ENCODE results near the gene SMOC2.

DNA sequence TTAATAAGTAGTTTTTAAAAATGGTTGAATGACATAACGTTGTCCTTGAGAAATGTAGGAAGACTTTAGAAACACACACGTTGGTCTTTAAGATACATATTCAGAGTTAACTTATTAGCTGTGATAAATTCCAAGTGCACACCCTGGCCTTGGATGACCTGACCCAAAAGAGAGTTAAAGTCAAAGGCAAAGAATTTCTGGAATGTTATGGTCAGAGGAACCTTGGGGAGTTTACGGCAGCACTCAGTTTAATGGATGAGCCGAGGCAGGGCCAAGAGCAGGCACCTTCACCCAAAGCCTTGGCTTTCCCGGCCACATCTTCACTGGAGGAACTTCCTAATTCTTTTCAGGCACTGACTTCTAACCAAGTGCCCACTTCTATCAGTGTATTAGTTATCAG lies 200.5 kb downstream of the SMOC2 start:
- TF ChIP-seq, protein P1, sequence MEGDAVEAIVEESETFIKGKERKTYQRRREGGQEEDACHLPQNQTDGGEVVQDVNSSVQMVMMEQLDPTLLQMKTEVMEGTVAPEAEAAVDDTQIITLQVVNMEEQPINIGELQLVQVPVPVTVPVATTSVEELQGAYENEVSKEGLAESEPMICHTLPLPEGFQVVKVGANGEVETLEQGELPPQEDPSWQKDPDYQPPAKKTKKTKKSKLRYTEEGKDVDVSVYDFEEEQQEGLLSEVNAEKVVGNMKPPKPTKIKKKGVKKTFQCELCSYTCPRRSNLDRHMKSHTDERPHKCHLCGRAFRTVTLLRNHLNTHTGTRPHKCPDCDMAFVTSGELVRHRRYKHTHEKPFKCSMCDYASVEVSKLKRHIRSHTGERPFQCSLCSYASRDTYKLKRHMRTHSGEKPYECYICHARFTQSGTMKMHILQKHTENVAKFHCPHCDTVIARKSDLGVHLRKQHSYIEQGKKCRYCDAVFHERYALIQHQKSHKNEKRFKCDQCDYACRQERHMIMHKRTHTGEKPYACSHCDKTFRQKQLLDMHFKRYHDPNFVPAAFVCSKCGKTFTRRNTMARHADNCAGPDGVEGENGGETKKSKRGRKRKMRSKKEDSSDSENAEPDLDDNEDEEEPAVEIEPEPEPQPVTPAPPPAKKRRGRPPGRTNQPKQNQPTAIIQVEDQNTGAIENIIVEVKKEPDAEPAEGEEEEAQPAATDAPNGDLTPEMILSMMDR (IDR thresholded peaks at IDR 0.05): no peak
- TF ChIP-seq, protein P2, sequence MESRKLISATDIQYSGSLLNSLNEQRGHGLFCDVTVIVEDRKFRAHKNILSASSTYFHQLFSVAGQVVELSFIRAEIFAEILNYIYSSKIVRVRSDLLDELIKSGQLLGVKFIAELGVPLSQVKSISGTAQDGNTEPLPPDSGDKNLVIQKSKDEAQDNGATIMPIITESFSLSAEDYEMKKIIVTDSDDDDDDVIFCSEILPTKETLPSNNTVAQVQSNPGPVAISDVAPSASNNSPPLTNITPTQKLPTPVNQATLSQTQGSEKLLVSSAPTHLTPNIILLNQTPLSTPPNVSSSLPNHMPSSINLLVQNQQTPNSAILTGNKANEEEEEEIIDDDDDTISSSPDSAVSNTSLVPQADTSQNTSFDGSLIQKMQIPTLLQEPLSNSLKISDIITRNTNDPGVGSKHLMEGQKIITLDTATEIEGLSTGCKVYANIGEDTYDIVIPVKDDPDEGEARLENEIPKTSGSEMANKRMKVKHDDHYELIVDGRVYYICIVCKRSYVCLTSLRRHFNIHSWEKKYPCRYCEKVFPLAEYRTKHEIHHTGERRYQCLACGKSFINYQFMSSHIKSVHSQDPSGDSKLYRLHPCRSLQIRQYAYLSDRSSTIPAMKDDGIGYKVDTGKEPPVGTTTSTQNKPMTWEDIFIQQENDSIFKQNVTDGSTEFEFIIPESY (IDR thresholded peaks at IDR 0.05; ENCODE audit: borderline replicate concordance, low read depth): no peak
- TF ChIP-seq RFX5 (IDR thresholded peaks at IDR 0.05; ENCODE audit: low read length): no peak
